ENCODE results near the gene PIP5K1C.
"Not testable (repeated sequence)": the region's sequence is repeated elsewhere in the genome, so short reads cannot be mapped to it uniquely, and the experiment has no call there.

PIP5K1C gene

GRCh38 chr19:3584036-3584802 lies 116.0 kb downstream of the PIP5K1C start:
- DNase-seq = not testable (repeated sequence)

GRCh38 chr19:3581792-3582191 lies 118.5 kb downstream of the PIP5K1C start:
- not testable (repeated sequence) for DNase-seq

All from NCI-H524 (cell line).